HepG2 (cell line): ENCODE data around the gene ABCC10. TPM values are rescaled to one million over a fixed set of nuclear protein-coding genes. Genes with fewer than 3 reads are reported as not detected.

Experiments used
- ATF2 ChIP-seq: sonication (generic); formaldehyde crosslinking; IDR thresholded peaks from 2 replicates; pipeline ENCODE4 v1.4.0; 2020; ENCODE audit warnings: missing genetic modification reagents
- ATM ChIP-seq: fragments of 450-650 bp; IDR thresholded peaks from 2 replicates; pipeline ENCODE4 v1.7.1; 2017; ENCODE audit warnings: mild to moderate bottlenecking, borderline replicate concordance
- BCL6 ChIP-seq: IDR thresholded peaks from 2 replicates; pipeline ENCODE4 v1.6.1; 2016; ENCODE audit warnings: missing genetic modification reagents, missing compliant biosample characterization
- CBX2 ChIP-seq, 2 experiments: fragments of 200-600 bp in 1 of 2; sonication (generic); formaldehyde crosslinking in 1 of 2; IDR thresholded peaks; 2 replicates each; pipeline versions ENCODE4 v1.7.0 to v1.8.1; 2018 to 2022; ENCODE audit warnings: low read depth in 2 of 2, low read length in 1 of 2, mild to moderate bottlenecking in 1 of 2, missing genetic modification reagents in 1 of 2
- CCDC6 ChIP-seq: sonication (generic); formaldehyde crosslinking; IDR thresholded peaks from 2 replicates; pipeline ENCODE4 v1.8.1; 2022; ENCODE audit warnings: mild to moderate bottlenecking, missing genetic modification reagents, moderate library complexity
- FOXM1 ChIP-seq: sonication (generic); formaldehyde crosslinking; IDR thresholded peaks from 2 replicates; pipeline ENCODE4 v1.5.0; 2020; ENCODE audit warnings: missing genetic modification reagents
- IRF9 ChIP-seq: sonication (generic); formaldehyde crosslinking; IDR thresholded peaks from 2 replicates; pipeline ENCODE4 v1.8.0; 2022; ENCODE audit warnings: missing genetic modification reagents, mild to moderate bottlenecking, borderline replicate concordance
- KAT8 ChIP-seq: IDR thresholded peaks from 2 replicates; pipeline ENCODE4 v1.6.1; 2016; ENCODE audit warnings: missing genetic modification reagents, missing compliant biosample characterization
- NFYB ChIP-seq: sonication (generic); formaldehyde crosslinking; IDR thresholded peaks from 2 replicates; pipeline ENCODE4 v1.4.0; 2020; ENCODE audit warnings: missing genetic modification reagents
- NPAS2 ChIP-seq: sonication (generic); formaldehyde crosslinking; IDR thresholded peaks from 2 replicates; pipeline ENCODE4 v1.8.0; 2022; ENCODE audit warnings: mild to moderate bottlenecking, missing genetic modification reagents, borderline replicate concordance
- SAFB2 ChIP-seq: sonication (generic); formaldehyde crosslinking; IDR thresholded peaks from 2 replicates; pipeline ENCODE4 v1.5.1; 2020; ENCODE audit warnings: missing genetic modification reagents, low read depth, mild to moderate bottlenecking, borderline replicate concordance
- ZNF280D ChIP-seq: sonication (generic); formaldehyde crosslinking; IDR thresholded peaks from 2 replicates; pipeline ENCODE4 v1.5.1; 2020; ENCODE audit warnings: mild to moderate bottlenecking, missing genetic modification reagents
- ZNF672 ChIP-seq: sonication (generic); formaldehyde crosslinking; IDR thresholded peaks from 2 replicates; pipeline ENCODE4 v1.8.1; 2022; ENCODE audit warnings: missing genetic modification reagents
- ZNF841 ChIP-seq: sonication (generic); formaldehyde crosslinking; IDR thresholded peaks from 2 replicates; pipeline ENCODE4 v1.8.1; 2023; ENCODE audit warnings: missing genetic modification reagents, borderline replicate concordance
- polyA plus RNA-seq, 8 experiments: library from polyadenylated mRNA; depleted of rRNA in 3 of 8; stranded (reverse) in 7 of 8; unstranded in 1 of 8; fragments of >200 nt; fragmentation: Illumina TruSeq in 4 of 8; extraction: Trizol in 4 of 8; gene quantifications; 2 replicates each; pipeline versions ENCODE4 v1.2.1 to v1.2.3, GENCODE V29; 2011 to 2016; ENCODE audit warnings: low read depth in 4 of 8, missing spikeins in 1 of 8, mixed read lengths in 1 of 8; ENCODE audit not compliant: insufficient read depth in 1 of 8
- total RNA-seq, 5 experiments: library from RNA; depleted of rRNA; stranded (reverse); fragments of >200 nt; fragmentation: Illumina TruSeq; extraction: Trizol; gene quantifications; 2 replicates each; pipeline ENCODE4 v1.2.3, GENCODE V29; 2016; ENCODE audit warnings: low read depth in 1 of 5
- TF ChIP-seq, protein P1 (sequence below): sonication (generic); formaldehyde crosslinking; IDR thresholded peaks from 2 replicates; pipeline ENCODE4 v1.4.0; 2020; ENCODE audit warnings: mild to moderate bottlenecking, missing genetic modification reagents
- TF ChIP-seq, protein P2 (sequence below): sonication (generic); formaldehyde crosslinking; IDR thresholded peaks from 2 replicates; pipeline ENCODE4 v1.5.1; 2020; ENCODE audit warnings: missing genetic modification reagents, mild to moderate bottlenecking, borderline replicate concordance
- TF ChIP-seq, protein P3 (sequence below): sonication (generic); formaldehyde crosslinking; IDR thresholded peaks from 2 replicates; pipeline ENCODE4 v1.5.1; 2020; ENCODE audit warnings: missing genetic modification reagents, mild to moderate bottlenecking, borderline replicate concordance

The ABCC10 gene
- total and polyA plus RNA-seq, 2 of the 13 experiments (the other 11 are each of a cell fraction or from before 2014, with no cell fraction given), result 16.0 to 24.3 TPM

DNA sequence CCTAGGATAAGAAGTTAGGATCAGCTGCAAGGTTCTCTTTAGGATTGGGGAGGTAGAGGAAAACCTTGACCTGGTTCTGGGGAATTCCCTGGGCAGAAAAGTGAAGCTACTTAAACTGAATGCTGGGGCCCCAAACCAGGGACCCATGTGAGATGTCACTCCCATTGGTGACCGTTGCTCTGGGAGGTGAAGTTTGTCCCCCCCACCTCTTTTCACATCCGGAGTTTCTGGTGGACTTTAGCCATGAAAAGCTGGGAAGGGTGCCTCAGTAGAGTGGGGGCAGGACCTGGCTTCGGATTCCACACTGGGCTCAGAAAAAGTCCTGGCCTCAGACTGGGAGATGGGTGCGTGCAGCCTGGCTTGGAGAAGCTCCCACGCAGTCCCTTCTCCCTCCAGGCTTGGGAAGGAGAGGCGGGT lies 63.2 kb downstream of the ABCC10 start (continued):
- TF ChIP-seq ZNF280D (CRISPR knock-in tag) (no peak), NFYB (no peak), KAT8 (CRISPR knock-in tag) (0 out of 2 replicates have a peak, but pooled peaks have one; percentile 46), CCDC6 (CRISPR knock-in tag) (no peak; the same call in 1 of the 2 replicates), ATF2 (CRISPR knock-in tag) (peak; percentile 35; the same call in 1 of the 2 replicates), NPAS2 (CRISPR knock-in tag) (no peak), IRF9 (CRISPR knock-in tag) (no peak), FOXM1 (CRISPR knock-in tag) (no peak), ATM (no peak), CBX2 (IDR thresholded peaks at IDR 0.05; ENCODE audit: low read depth, low read length) (no peak), CBX2 (CRISPR knock-in tag; IDR thresholded peaks at IDR 0.05; ENCODE audit: low read depth) (no peak), ZNF672 (no peak), SAFB2 (no peak), ZNF841 (no peak), BCL6 (CRISPR knock-in tag) (peak; percentile 69)
- TF ChIP-seq, protein P1, sequence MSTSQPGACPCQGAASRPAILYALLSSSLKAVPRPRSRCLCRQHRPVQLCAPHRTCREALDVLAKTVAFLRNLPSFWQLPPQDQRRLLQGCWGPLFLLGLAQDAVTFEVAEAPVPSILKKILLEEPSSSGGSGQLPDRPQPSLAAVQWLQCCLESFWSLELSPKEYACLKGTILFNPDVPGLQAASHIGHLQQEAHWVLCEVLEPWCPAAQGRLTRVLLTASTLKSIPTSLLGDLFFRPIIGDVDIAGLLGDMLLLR (CRISPR knock-in tag), result no peak
- TF ChIP-seq, protein P2, sequence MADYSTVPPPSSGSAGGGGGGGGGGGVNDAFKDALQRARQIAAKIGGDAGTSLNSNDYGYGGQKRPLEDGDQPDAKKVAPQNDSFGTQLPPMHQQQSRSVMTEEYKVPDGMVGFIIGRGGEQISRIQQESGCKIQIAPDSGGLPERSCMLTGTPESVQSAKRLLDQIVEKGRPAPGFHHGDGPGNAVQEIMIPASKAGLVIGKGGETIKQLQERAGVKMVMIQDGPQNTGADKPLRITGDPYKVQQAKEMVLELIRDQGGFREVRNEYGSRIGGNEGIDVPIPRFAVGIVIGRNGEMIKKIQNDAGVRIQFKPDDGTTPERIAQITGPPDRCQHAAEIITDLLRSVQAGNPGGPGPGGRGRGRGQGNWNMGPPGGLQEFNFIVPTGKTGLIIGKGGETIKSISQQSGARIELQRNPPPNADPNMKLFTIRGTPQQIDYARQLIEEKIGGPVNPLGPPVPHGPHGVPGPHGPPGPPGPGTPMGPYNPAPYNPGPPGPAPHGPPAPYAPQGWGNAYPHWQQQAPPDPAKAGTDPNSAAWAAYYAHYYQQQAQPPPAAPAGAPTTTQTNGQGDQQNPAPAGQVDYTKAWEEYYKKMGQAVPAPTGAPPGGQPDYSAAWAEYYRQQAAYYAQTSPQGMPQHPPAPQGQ (CRISPR knock-in tag), result no peak
- TF ChIP-seq, protein P3, sequence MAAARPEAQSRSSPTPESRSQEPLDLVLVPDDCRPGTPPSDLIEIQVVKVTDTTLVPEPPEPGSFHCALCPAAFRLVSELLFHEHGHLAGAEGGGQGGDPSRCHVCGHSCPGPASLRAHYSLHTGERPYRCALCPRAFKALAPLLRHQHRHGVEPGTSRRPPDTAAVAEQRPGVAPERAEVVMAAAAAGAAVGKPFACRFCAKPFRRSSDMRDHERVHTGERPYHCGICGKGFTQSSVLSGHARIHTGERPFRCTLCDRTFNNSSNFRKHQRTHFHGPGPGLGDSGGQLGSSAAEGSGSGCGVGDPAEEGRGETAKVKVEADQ (CRISPR knock-in tag), result no peak
